Hypothalamus (tissue), 51 donors: ENCODE results near the gene ATG101.

Source experiments
- DNase-seq, 51 donors: peaks; one replicate each; lab custom pipeline; 2025; lab: John Stamatoyannopoulos, UW

ATG101 gene

GRCh38 chr12:52074971-52075724 lies 5.4 kb downstream of the ATG101 start:
- no peak for DNase-seq

- no peak for DNase-seq
Measured at GRCh38 chr12:52076811-52077210, 7.0 kb downstream of the ATG101 start.

GRCh38 chr12:52078276-52078675 lies 8.5 kb downstream of the ATG101 start:
- no peak for DNase-seq

- DNase-seq, result no peak
Measured at GRCh38 chr12:52079576-52080402, 10.0 kb downstream of the ATG101 start, which contains the start of gene SMIM41. SMIM41 (plus strand) TSS chr12:52079704; CDS start chr12:52079780, 76 bp downstream.

- DNase-seq, result no peak
Measured at GRCh38 chr12:52080403-52081251, 10.8 kb downstream of the ATG101 start.

GRCh38 chr12:52081263-52081733 lies 11.5 kb downstream of the ATG101 start:
- no peak for DNase-seq

GRCh38 chr12:52082026-52082668 lies 12.4 kb downstream of the ATG101 start:
- DNase-seq, result no peak

- DNase-seq, result no peak
Measured at GRCh38 chr12:52082669-52082987, 12.8 kb downstream of the ATG101 start.

- peak in 33 of 51 donors; percentile 6 to 70 (median 29) for DNase-seq
Measured at GRCh38 chr12:52082988-52083637, 13.3 kb downstream of the ATG101 start.

GRCh38 chr12:52083638-52083996 lies 13.8 kb downstream of the ATG101 start:
- no peak for DNase-seq

GRCh38 chr12:52084491-52085231 lies 14.9 kb downstream of the ATG101 start:
- no peak for DNase-seq

- no peak for DNase-seq
Measured at GRCh38 chr12:52085682-52086180, 16.0 kb downstream of the ATG101 start.

GRCh38 chr12:52086366-52086765 lies 16.6 kb downstream of the ATG101 start:
- DNase-seq, result no peak

- peak in 1 of 51 donors; percentile 45 for DNase-seq
Measured at GRCh38 chr12:52086944-52087835, 17.4 kb downstream of the ATG101 start.

- peak in 1 of 51 donors; percentile 53 for DNase-seq
Measured at GRCh38 chr12:52087961-52088820, 18.4 kb downstream of the ATG101 start.

- DNase-seq, result no peak
Measured at GRCh38 chr12:52089491-52089890, 19.7 kb downstream of the ATG101 start.

GRCh38 chr12:52090291-52090690 lies 20.5 kb downstream of the ATG101 start:
- DNase-seq, result no peak
